ENCODE data around the gene SLC27A6.

- TF ChIP-seq POLR2AphosphoS5 (IDR thresholded peaks at IDR 0.05) = no peak
- no peak for TF ChIP-seq CTCF (IDR thresholded peaks at IDR 0.05)
- TF ChIP-seq POLR2A (IDR thresholded peaks at IDR 0.05) = no peak
Measured at GRCh38 chr5:129073111-129073510, 107.8 kb downstream of the SLC27A6 start.

All from breast epithelium (tissue), 3 donors.